ENCODE results near the gene ACKR2. TPM values are rescaled to one million over a fixed set of nuclear protein-coding genes. Genes with fewer than 3 reads are reported as not detected.
"Not testable (repeated sequence)": the region's sequence is repeated elsewhere in the genome, so short reads cannot be mapped to it uniquely, and the experiment has no call there.

Gene ACKR2
- total RNA-seq, 6 experiments from 2014 or later = 0.09 to 0.10 (median 0.10) TPM; not detected in 3

- Mint-ChIP-seq H3K36me3 (ENCODE audit: low read depth) (peaks cover 14% of the 10 kb centered on the region), H3K9me3 (no peaks in the 10 kb centered on the region), H3K27me3 (ENCODE audit: insufficient read depth) (peaks cover 4% of the 10 kb centered on the region), H3K4me1 (ENCODE audit: low read depth) (peaks cover 45% of the 10 kb centered on the region), H3K4me3 (peak overlapping the region; percentile 99), H3K27ac (no peak overlapping the region)
- DNase-seq = no peak
- no peak for TF ChIP-seq CTCF (IDR thresholded peaks at IDR 0.05)
These were observed 4.0 kb upstream of the ACKR2 start for GRCh38 chr3:42805141-42805821.

- Mint-ChIP-seq H3K4me3 (no peak overlapping the region), H3K4me1 (ENCODE audit: low read depth) (peaks cover 36% of the 10 kb centered on the region), H3K27me3 (ENCODE audit: insufficient read depth) (peaks cover 15% of the 10 kb centered on the region), H3K27ac (no peak overlapping the region), H3K36me3 (ENCODE audit: low read depth) (peaks cover 3% of the 10 kb centered on the region; the same call in 1 of the 2 replicates), H3K9me3 (no peaks in the 10 kb centered on the region)
- no peak for DNase-seq
- no peak for TF ChIP-seq CTCF (IDR thresholded peaks at IDR 0.05)
These were observed 1.3 kb upstream of the ACKR2 start for GRCh38 chr3:42807929-42808328.

- peaks cover 23% of the 10 kb centered on the region for H3K4me1 Mint-ChIP-seq (ENCODE audit: low read depth)
- H3K27me3 Mint-ChIP-seq (ENCODE audit: insufficient read depth) = peaks cover 22% of the 10 kb centered on the region
- not testable (repeated sequence) for H3K36me3 Mint-ChIP-seq (ENCODE audit: low read depth); H3K27ac Mint-ChIP-seq; H3K9me3 Mint-ChIP-seq; DNase-seq; H3K4me3 Mint-ChIP-seq
These were observed 1.5 kb downstream of the ACKR2 start for GRCh38 chr3:42810706-42811105.

GRCh38 chr3:42811118-42811883, 2.1 kb downstream of the ACKR2 start:
- H3K4me3 Mint-ChIP-seq; DNase-seq; H3K9me3 Mint-ChIP-seq; H3K27ac Mint-ChIP-seq; H3K36me3 Mint-ChIP-seq (ENCODE audit: low read depth): not testable (repeated sequence)
- Mint-ChIP-seq H3K27me3 (ENCODE audit: insufficient read depth) (peaks cover 26% of the 10 kb centered on the region), H3K4me1 (ENCODE audit: low read depth) (peaks cover 23% of the 10 kb centered on the region)

- H3K4me3 Mint-ChIP-seq = no peak overlapping the region
- no peak for DNase-seq
- H3K27me3 Mint-ChIP-seq (ENCODE audit: insufficient read depth) = peaks cover 27% of the 10 kb centered on the region
- peaks cover 21% of the 10 kb centered on the region for H3K4me1 Mint-ChIP-seq (ENCODE audit: low read depth)
- no peak overlapping the region for H3K27ac Mint-ChIP-seq
- H3K36me3 Mint-ChIP-seq (ENCODE audit: low read depth) = no peaks in the 10 kb centered on the region
- TF ChIP-seq CTCF (IDR thresholded peaks at IDR 0.05) = no peak
- no peaks in the 10 kb centered on the region for H3K9me3 Mint-ChIP-seq
These were observed 5.0 kb downstream of the ACKR2 start for GRCh38 chr3:42814246-42814645.

GRCh38 chr3:42814914-42815507, 5.8 kb downstream of the ACKR2 start:
- H3K27ac Mint-ChIP-seq = no peak overlapping the region
- H3K4me3 Mint-ChIP-seq = no peak overlapping the region
- DNase-seq = no peak

More at GRCh38 chr3:42814914-42815507, 5.8 kb downstream of the ACKR2 start:
- Mint-ChIP-seq H3K4me1 (ENCODE audit: low read depth) (peaks cover 18% of the 10 kb centered on the region), H3K36me3 (ENCODE audit: low read depth) (no peaks in the 10 kb centered on the region), H3K27me3 (ENCODE audit: insufficient read depth) (peaks cover 33% of the 10 kb centered on the region), H3K9me3 (no peaks in the 10 kb centered on the region)
- no peak for TF ChIP-seq CTCF (IDR thresholded peaks at IDR 0.05)
